Measurements from ENCODE around the gene TEAD3. TPM values are rescaled to one million over a fixed set of nuclear protein-coding genes. Genes with fewer than 3 reads are reported as not detected.

Gene TEAD3
- total and polyA plus RNA-seq, 2 experiments from 2014 or later: 15.0 to 26.5 TPM

DNA sequence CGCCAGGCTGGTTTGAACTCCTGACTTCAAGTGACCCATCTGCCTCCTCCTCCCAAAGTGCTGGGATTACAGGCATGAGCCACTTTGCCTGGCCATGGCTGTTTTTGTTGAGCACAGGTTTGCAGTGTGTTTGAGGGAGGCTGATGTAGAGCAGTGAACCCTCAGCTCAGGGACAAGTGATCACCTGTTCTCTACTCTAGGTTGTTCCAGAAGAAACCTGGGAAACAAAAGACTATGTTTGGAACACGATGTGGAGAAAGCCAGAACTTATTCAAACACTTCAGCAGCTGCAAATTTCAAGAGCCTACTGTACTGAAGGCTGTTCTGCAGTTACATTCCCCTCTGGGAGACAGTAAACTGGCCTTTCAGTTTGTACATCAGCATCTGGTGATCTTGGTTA lies 11.1 kb upstream of the TEAD3 start:
- H3K4me3 ChIP-seq: no peak overlapping the region
- no peaks in the 10 kb centered on the region for H3K79me2 ChIP-seq (replicated peaks; ENCODE audit: insufficient read depth)
- H3K27ac Mint-ChIP-seq: no peak overlapping the region
- no peaks in the 10 kb centered on the region for H3K9me3 Mint-ChIP-seq
- H3K36me3 Mint-ChIP-seq (ENCODE audit: low read depth): no peaks in the 10 kb centered on the region
- H3F3A ChIP-seq (replicated peaks; ENCODE audit: low read depth): peaks cover 17% of the 10 kb centered on the region; the same call in 1 of the 2 replicates
- H3K27me3 ChIP-seq (ENCODE audit: insufficient read depth): peaks cover 35% of the 10 kb centered on the region
- H3K4me3 Mint-ChIP-seq: no peak overlapping the region
- ATAC-seq (no peak), DNase-seq (ENCODE audit: low spot score) (no peak)
- H3K4me2 ChIP-seq: no peak overlapping the region
- peaks cover 53% of the 10 kb centered on the region for H3K4me1 ChIP-seq (ENCODE audit: insufficient read depth)
- H3K4me1 Mint-ChIP-seq: peaks cover 60% of the 10 kb centered on the region
- H3K9me2 ChIP-seq (ENCODE audit: insufficient read depth): no peaks in the 10 kb centered on the region
- peaks cover 28% of the 10 kb centered on the region for H3K27me3 Mint-ChIP-seq (ENCODE audit: insufficient read depth, low read depth, poor library complexity)
- no peak for TF ChIP-seq STAT1 (IDR thresholded peaks at IDR 0.05; ENCODE audit: unreplicated experiment)
- TF ChIP-seq, protein P1, sequence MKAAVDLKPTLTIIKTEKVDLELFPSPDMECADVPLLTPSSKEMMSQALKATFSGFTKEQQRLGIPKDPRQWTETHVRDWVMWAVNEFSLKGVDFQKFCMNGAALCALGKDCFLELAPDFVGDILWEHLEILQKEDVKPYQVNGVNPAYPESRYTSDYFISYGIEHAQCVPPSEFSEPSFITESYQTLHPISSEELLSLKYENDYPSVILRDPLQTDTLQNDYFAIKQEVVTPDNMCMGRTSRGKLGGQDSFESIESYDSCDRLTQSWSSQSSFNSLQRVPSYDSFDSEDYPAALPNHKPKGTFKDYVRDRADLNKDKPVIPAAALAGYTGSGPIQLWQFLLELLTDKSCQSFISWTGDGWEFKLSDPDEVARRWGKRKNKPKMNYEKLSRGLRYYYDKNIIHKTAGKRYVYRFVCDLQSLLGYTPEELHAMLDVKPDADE (IDR thresholded peaks at IDR 0.05): no peak
- no peak for TF ChIP-seq CTCF (conservative IDR thresholded peaks at IDR 0.05; ENCODE audit: low read depth in 2 of 2)
- no peak for TF ChIP-seq REST (IDR thresholded peaks at IDR 0.05; ENCODE audit: unreplicated experiment)
- no peak for TF ChIP-seq JUNB (IDR thresholded peaks at IDR 0.05; ENCODE audit: unreplicated experiment)
- no peak for TF ChIP-seq CREB1 (CRISPR knock-in tag; IDR thresholded peaks at IDR 0.05; ENCODE audit: low read depth)
- TF ChIP-seq ZNF114 (CRISPR knock-in tag; IDR thresholded peaks at IDR 0.05): no peak
- no peak for TF ChIP-seq EZH2 (IDR thresholded peaks at IDR 0.05; ENCODE audit: low read depth, unreplicated experiment)
- no peak for TF ChIP-seq EZH2phosphoT487 (IDR thresholded peaks at IDR 0.05; ENCODE audit: unreplicated experiment)
- no peak for TF ChIP-seq POLR2AphosphoS5 (IDR thresholded peaks at IDR 0.05; ENCODE audit: low read depth)
- no peak for TF ChIP-seq ZNF331 (CRISPR knock-in tag; IDR thresholded peaks at IDR 0.05; ENCODE audit: low read depth)
- no peak for TF ChIP-seq NANOG (IDR thresholded peaks at IDR 0.05; ENCODE audit: borderline replicate concordance)
- no peak for TF ChIP-seq ZNF462 (CRISPR knock-in tag; IDR thresholded peaks at IDR 0.05)
- H3K36me3 ChIP-seq (ENCODE audit: insufficient read depth): no peaks in the 10 kb centered on the region
- no peak overlapping the region for H2AFZ ChIP-seq
- H3K27ac ChIP-seq (ENCODE audit: low read depth): no peak overlapping the region
- H4K20me1 ChIP-seq (replicated peaks; ENCODE audit: insufficient read depth): no peaks in the 10 kb centered on the region

Data from GM23338 (cell line).